HFFc6 (cell line): ENCODE data around the gene RAPGEF4. TPM values are rescaled to one million over a fixed set of nuclear protein-coding genes. Genes with fewer than 3 reads are reported as not detected.
A peak's percentile ranks its signal among the peaks of the same experiment; 100 is the strongest.

Experiments used
- DNase-seq: peaks from one replicate; pipeline ENCODE4 v3.0.0-alpha.2; 2018
- H3K27ac Mint-ChIP-seq: 2 replicates; pipeline ENCODE4 v1.8.0; 2020; ENCODE audit warnings: mild to moderate bottlenecking, mixed read lengths
- H3K27me3 Mint-ChIP-seq: 2 replicates; pipeline ENCODE4 v1.8.0; 2021; ENCODE audit warnings: mild to moderate bottlenecking, moderate library complexity, mixed read lengths; ENCODE audit not compliant: insufficient read depth
- H3K36me3 Mint-ChIP-seq: 2 replicates; pipeline ENCODE4 v1.8.0; 2021; ENCODE audit warnings: low read depth, mixed read lengths
- H3K4me1 Mint-ChIP-seq: 2 replicates; pipeline ENCODE4 v1.8.0; 2020; ENCODE audit warnings: low read depth, mixed read lengths
- H3K4me3 Mint-ChIP-seq: 2 replicates; pipeline ENCODE4 v1.8.0; 2020; ENCODE audit warnings: mild to moderate bottlenecking, moderate library complexity, mixed read lengths
- H3K9me3 Mint-ChIP-seq: 2 replicates; pipeline ENCODE4 v1.8.0; 2020; ENCODE audit warnings: mild to moderate bottlenecking, mixed read lengths
- total RNA-seq, 6 experiments: library from RNA; stranded (reverse); fragmentation: NEBNext Ultra II Directional; extraction: Animal tissue kit (Norgen Biotek cat#: 25700); gene quantifications; 2 replicates in 1 of 6; 3 replicates in 5 of 6; pipeline ENCODE4 v1.2.3, GENCODE V29; 2021
- TF ChIP-seq, protein P1 (sequence below): fragments of 200-600 bp; sonication (generic); IDR thresholded peaks from 2 replicates; pipeline ENCODE4 v1.5.0; 2021; ENCODE audit warnings: antibody characterized with exemption, mild to moderate bottlenecking

Gene RAPGEF4
- total RNA-seq, 6 experiments from 2014 or later = 0.14 to 0.37 (median 0.18) TPM

DNA sequence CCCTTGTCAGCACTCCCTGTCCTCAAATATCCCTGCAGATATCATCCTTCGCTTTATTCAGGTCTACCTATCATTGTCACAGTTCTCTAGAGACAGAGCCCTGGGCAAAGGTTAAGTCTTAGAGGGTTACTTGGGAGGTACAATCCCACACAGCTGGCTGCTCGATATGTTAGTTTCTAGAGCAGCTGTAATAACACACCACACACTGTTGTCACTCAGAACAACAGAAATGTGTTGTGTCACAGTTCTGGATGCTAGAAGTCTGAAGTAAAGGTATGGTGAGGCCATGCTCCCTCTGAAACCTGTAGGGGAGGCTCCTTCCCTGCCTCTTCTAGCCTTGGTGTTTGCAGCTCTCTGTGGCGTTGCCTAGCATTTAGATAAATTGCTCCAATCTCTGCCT lies 9.9 kb upstream of the RAPGEF4 start:
- Mint-ChIP-seq H3K36me3 (no peaks in the 10 kb centered on the region), H3K9me3 (no peaks in the 10 kb centered on the region), H3K27me3 (peaks cover 14% of the 10 kb centered on the region; the same call in 1 of the 2 replicates), H3K27ac (no peak overlapping the region), H3K4me3 (no peak overlapping the region), H3K4me1 (no peaks in the 10 kb centered on the region)
- TF ChIP-seq, protein P1, sequence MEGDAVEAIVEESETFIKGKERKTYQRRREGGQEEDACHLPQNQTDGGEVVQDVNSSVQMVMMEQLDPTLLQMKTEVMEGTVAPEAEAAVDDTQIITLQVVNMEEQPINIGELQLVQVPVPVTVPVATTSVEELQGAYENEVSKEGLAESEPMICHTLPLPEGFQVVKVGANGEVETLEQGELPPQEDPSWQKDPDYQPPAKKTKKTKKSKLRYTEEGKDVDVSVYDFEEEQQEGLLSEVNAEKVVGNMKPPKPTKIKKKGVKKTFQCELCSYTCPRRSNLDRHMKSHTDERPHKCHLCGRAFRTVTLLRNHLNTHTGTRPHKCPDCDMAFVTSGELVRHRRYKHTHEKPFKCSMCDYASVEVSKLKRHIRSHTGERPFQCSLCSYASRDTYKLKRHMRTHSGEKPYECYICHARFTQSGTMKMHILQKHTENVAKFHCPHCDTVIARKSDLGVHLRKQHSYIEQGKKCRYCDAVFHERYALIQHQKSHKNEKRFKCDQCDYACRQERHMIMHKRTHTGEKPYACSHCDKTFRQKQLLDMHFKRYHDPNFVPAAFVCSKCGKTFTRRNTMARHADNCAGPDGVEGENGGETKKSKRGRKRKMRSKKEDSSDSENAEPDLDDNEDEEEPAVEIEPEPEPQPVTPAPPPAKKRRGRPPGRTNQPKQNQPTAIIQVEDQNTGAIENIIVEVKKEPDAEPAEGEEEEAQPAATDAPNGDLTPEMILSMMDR = no peak
- no peak for DNase-seq

DNA sequence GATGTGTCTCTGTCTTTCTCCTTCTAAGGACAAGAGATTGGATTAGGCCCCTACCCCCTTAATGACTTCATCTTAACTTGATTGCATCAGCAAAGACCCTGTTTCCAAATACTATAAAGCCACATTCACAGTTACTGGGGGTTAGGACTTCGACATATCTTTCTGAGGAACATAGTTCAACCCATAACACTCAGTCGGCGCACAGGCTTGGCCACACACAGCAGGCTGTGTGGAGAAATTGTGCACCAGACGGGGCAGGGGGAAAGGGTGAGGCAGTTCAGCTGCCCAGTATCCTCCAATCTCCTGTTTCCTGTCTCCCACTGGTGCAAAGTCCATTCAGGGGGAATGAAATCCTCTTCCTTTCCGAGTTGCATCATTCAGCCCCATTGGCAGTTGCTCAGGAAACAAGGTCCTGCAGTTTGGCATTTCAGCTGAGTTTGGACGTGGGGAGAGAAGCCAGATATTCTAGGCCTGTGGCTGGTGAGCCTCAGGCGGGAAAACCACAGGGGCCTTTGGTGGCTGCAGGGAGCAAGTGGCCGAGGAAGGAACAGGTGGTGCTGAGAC lies 9.4 kb upstream of the RAPGEF4 start:
- Mint-ChIP-seq H3K27me3 (peaks cover 18% of the 10 kb centered on the region; the same call in 1 of the 2 replicates), H3K36me3 (no peaks in the 10 kb centered on the region), H3K9me3 (no peaks in the 10 kb centered on the region), H3K4me3 (no peak overlapping the region), H3K27ac (no peak overlapping the region), H3K4me1 (no peaks in the 10 kb centered on the region)
- TF ChIP-seq, protein P1 = no peak
- DNase-seq = no peak

GRCh38 chr2:172730411-172730810 lies 5.2 kb upstream of the RAPGEF4 start:
- TF ChIP-seq, protein P1 = no peak
- Mint-ChIP-seq H3K4me1 (0 out of 2 replicates have a peak, but pooled peaks cover 5% of the 10 kb centered on the region), H3K4me3 (no peak overlapping the region), H3K9me3 (no peaks in the 10 kb centered on the region), H3K27ac (no peak overlapping the region), H3K36me3 (no peaks in the 10 kb centered on the region), H3K27me3 (peaks cover 41% of the 10 kb centered on the region)
- no peak for DNase-seq

DNA sequence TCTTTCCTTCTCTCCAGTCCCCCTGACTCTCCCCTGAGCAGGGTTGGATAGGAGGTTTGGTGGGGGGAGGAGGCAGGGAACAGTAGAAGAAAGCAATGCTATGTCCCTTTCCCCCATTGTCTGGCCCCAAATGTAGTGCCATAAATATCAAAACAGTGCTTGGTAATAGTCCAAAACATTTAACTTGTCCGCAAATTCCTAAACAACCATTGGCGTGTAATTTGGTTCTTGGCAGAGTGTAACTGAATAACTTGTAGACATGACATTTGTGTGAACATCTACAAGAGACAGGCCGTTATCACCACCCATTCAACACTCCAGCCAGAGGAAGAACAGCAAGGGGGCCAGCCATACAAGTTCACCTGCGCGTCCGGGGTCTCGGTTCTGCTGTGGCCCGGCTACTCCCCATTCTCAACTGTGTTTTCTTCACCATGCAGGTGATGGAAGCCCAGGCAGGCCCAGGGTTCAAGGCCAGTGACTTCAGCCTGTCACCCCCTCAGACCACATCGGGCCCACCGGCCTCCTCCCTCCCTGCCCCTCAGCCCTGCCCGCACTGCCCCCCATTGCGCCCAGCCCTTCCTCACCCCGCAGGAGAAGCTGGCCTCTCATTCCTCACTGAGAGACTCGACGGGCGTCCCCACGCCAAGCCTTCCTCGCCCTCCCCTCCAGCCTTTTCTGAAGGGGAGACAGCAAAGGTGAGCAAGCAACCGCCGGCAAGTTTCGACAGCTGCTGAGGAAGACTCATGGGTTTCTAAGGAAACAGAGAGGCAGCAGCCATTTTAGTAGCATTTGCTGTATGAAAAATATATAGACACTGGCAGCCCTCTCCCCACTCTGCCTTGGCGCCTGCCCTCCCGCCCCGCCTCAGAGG lies 699 bp upstream of the RAPGEF4 start:
- no peak overlapping the region for H3K27ac Mint-ChIP-seq
- H3K36me3 Mint-ChIP-seq = no peaks in the 10 kb centered on the region
- TF ChIP-seq, protein P1 = no peak
- no peaks in the 10 kb centered on the region for H3K9me3 Mint-ChIP-seq
- peaks cover 56% of the 10 kb centered on the region for H3K27me3 Mint-ChIP-seq
- no peak for DNase-seq
- peaks cover 10% of the 10 kb centered on the region; the same call in 1 of the 2 replicates for H3K4me1 Mint-ChIP-seq
- no peak overlapping the region; the same call in 1 of the 2 replicates for H3K4me3 Mint-ChIP-seq

- Mint-ChIP-seq H3K36me3 (no peaks in the 10 kb centered on the region), H3K27me3 (peaks cover 47% of the 10 kb centered on the region), H3K27ac (no peak overlapping the region), H3K4me3 (peak overlapping the region; percentile 46), H3K9me3 (no peaks in the 10 kb centered on the region), H3K4me1 (peaks cover 10% of the 10 kb centered on the region; the same call in 1 of the 2 replicates)
- DNase-seq = no peak
- TF ChIP-seq, protein P1 = no peak
Observed at GRCh38 chr2:172736424-172737174, 954 bp downstream of the RAPGEF4 start.
